ENCODE data around the gene AP2A2.

The AP2A2 gene

DNA sequence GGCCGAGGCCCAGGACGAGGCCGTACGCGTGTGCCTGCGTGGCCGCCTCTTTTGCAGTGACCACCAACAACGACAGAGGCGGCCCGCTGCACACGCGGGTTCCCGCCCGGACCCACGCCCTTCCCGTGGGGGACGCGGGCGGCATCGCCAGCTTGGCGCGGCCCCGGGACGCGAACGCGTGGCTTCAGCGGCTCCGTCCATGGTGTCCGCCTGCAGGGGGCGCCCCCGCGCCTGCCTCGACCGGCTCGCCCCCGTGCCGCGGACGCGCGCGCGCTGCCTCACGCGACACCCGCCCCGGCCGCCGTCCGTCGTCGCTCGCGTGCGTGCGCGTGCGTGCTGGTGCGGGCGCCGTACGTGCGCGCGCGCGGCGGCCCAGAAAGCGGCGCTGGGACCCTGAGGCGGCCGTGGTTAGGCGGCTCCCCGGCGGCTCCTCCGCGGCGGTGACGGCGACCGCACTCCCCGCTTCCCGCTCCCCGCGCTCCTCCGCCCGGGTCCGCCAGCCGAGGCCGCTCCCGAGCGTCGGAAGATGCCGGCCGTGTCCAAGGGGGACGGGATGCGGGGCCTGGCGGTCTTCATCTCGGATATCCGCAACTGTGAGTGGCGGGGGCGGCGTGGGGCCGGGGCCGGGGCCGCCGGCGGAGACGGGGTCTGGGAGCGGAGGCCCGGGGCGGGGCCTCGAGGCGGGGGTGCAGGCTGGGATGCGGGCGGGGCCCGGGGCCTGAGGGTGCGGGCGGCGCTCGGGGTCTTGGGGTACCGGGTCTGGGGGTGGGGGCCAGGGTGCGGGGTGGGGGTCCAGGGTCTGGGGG lies at the start of gene AP2A2:
AP2A2 (plus strand) TSS at position 375 of the 806 bp plus-strand sequence; CDS start at position 527, 152 bp downstream.
- peak within 1 kb of the TSS; percentile 81 for H3K4me3 ChIP-seq (ENCODE audit: low read length)
- TF ChIP-seq, protein P1, sequence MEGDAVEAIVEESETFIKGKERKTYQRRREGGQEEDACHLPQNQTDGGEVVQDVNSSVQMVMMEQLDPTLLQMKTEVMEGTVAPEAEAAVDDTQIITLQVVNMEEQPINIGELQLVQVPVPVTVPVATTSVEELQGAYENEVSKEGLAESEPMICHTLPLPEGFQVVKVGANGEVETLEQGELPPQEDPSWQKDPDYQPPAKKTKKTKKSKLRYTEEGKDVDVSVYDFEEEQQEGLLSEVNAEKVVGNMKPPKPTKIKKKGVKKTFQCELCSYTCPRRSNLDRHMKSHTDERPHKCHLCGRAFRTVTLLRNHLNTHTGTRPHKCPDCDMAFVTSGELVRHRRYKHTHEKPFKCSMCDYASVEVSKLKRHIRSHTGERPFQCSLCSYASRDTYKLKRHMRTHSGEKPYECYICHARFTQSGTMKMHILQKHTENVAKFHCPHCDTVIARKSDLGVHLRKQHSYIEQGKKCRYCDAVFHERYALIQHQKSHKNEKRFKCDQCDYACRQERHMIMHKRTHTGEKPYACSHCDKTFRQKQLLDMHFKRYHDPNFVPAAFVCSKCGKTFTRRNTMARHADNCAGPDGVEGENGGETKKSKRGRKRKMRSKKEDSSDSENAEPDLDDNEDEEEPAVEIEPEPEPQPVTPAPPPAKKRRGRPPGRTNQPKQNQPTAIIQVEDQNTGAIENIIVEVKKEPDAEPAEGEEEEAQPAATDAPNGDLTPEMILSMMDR (conservative IDR thresholded peaks at IDR 0.05; ENCODE audit: low read depth, low read length): peak; percentile 48
- peak; percentile 52 for DNase-seq (ENCODE audit: low read depth)

DNA sequence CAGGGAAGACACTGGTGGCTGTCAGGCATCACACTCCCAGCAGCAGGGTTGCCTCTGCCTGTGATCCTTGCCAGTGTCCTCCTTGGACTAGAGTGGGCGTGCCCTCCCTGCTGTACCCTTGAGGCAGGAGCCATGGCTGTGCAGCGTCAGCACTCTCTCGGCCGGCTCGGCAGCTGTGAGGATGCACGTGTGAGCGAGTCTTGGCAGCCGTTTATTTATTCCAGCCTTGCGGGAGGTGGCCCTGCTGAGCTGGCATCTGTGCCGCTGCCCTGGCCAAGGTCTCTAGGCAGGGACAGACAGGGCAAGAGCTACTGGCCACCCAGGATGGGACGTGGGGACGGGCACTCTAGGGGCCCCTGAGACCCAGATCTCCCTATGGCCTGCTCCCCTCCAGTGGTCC lies 49.1 kb upstream of the AP2A2 start:
- TF ChIP-seq, protein P1 (conservative IDR thresholded peaks at IDR 0.05; ENCODE audit: low read depth, low read length): no peak
- no peak for DNase-seq (ENCODE audit: low read depth)
- H3K4me3 ChIP-seq (ENCODE audit: low read length): no peak overlapping the region

DNA sequence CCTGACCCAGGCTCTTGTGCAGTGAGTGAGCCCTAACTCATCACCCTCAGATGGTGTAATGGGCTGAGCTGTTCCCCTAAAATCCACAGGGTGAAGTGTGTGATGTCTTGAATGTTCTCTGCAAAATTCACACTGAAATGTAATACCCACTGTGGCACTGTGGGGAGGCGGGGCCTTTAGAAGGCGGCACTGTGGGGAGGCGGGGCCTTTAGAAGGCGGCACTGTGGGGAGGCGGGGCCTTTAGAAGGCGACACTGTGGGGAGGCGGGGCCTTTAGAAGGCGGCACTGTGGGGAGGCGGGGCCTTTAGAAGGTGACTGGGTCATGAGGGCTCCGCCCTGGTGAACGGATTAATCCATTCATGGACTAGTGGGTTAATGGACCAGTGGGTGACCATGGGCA lies 48.1 kb upstream of the AP2A2 start:
- no peak overlapping the region for H3K4me3 ChIP-seq (ENCODE audit: low read length)
- DNase-seq (ENCODE audit: low read depth): no peak
- TF ChIP-seq, protein P1 (conservative IDR thresholded peaks at IDR 0.05; ENCODE audit: low read depth, low read length): no peak

DNA sequence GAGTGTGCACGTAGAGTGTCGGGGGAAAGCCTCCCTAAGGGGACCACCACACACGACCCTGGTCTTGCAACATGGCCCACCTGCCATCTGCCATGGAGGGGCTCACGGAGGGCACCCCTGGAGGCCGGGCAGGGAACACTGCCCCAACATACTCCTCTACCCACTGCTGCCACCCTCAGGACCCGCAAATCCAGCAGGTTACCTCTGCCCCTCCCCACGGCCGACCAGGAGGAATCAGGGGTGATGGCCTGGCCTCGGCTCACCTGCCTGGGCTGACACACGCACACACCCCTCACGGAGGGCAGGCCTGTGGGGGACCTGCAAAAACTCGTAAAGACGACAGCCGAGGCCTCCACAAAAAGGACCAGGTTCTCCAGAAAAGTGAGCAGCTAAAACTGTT lies 45.2 kb upstream of the AP2A2 start:
- DNase-seq (ENCODE audit: low read depth): no peak
- no peak overlapping the region for H3K4me3 ChIP-seq (ENCODE audit: low read length)
- TF ChIP-seq, protein P1 (conservative IDR thresholded peaks at IDR 0.05; ENCODE audit: low read depth, low read length): peak; percentile 13

DNA sequence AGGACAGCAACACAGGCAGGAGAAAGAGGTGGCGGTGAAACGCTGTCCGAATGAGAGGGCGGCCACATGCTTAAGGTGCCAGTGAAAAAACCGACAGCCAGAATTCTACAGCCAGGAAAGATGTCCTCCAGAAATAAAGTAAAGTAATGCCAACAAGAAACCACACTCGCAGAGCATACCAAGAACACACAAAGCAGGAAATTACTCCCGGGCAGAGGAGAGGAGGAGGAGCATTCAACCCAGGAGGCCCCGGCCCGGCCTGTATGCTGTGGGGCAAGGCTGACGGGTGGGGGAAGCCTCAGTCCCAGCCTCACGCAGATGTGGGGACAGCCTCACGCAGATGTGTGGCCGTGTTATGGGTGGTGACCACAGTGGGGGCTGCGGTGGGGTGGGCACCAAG lies 43.1 kb upstream of the AP2A2 start:
- TF ChIP-seq, protein P1 (conservative IDR thresholded peaks at IDR 0.05; ENCODE audit: low read depth, low read length): no peak
- no peak for DNase-seq (ENCODE audit: low read depth)
- H3K4me3 ChIP-seq (ENCODE audit: low read length): no peak overlapping the region

DNA sequence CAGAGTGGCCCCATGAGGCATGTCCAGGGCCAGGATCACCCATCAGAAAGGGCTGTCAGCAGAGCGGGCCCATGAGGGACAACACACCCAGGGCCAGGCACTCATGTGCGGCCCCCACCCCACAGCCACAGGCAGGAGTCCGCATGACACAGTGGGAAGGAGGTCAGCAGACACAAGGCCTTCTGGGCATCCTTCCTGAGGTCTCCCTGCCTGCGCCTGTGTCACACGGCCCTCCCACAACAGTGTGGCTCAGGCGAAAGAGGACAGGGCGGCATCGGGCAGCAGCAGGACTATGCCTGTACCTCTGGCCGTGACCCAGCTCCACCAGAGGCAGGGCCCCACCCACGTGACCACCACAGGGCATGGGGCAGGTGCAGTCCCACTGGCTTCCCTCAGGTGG lies 42.1 kb upstream of the AP2A2 start:
- no peak for DNase-seq (ENCODE audit: low read depth)
- H3K4me3 ChIP-seq (ENCODE audit: low read length): no peak overlapping the region
- TF ChIP-seq, protein P1 (conservative IDR thresholded peaks at IDR 0.05; ENCODE audit: low read depth, low read length): no peak

DNA sequence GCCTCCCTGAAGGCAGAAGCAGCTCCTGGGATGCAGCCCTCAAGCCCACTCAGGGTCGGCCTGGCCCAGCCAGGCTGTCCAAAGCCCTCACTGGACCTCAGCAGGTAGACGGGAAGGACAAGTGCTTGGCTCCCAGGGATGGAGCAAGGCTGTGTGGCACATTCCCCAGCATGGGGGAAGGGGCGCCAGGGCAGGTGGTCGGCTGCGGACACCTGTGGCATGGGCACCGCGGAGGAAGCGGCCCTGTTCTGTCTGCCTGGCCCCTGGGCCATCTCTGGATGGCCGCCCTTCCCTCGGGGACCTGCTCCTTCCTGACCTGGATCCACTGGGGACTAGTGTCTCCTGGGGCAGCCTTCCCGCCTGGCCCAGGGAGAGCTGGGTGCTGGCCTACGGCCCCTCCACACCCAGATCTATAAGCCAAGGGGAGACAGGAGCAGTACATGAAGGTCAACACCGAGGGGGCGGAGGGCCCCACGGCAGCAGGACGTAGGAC lies 41.0 kb upstream of the AP2A2 start:
- TF ChIP-seq, protein P1 (conservative IDR thresholded peaks at IDR 0.05; ENCODE audit: low read depth, low read length): no peak
- DNase-seq (ENCODE audit: low read depth): no peak
- no peak overlapping the region for H3K4me3 ChIP-seq (ENCODE audit: low read length)

Data from retinal pigment epithelial cell (primary cell).